ENCODE results near the gene OTOL1. TPM values are rescaled to one million over a fixed set of nuclear protein-coding genes. Genes with fewer than 3 reads are reported as not detected.
"Not testable (repeated sequence)": the region's sequence is repeated elsewhere in the genome, so short reads cannot be mapped to it uniquely, and the experiment has no call there.

OTOL1 gene
- not detected for total RNA-seq

DNA sequence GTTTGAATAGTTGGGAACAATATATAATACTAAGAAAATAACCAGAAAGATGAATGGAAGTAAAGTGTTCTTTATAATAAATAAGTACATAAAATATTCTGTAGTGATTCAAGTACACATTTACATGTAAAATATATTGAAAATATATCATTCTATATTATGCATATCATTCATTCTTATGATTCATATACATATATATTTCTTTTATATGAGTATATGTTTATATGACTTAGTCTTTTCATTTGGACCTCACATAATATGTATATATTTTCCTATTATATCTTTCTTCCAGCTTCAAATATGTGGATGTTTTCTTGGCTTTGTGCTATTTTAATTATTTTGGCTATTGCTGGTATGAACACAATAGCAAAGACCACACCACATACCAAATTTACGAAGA, at the start of gene OTOL1:
OTOL1 (plus strand) TSS at position 301 of the 400 bp plus-strand sequence; CDS start at position 301, 0 bp downstream.
- DNase-seq = no peak

DNA sequence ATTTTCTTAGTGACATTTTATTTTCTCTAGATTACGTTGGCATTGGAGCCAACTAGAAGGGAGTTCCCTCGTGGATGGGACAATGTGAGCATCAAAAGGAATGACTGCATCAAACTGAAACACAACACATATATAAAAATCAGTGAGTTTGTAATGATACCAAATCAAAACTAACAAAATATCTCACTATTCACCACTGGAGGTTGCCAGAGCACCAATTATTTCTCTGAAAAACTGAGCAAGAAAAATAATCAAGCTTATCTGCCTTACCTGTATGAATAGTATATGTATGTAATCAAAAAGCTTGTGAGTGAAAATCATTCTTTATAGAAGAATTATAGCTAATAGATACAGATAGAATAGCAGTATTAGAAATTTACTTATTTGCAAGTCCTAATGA, 46.8 kb upstream of the OTOL1 start:
- DNase-seq = no peak

DNA sequence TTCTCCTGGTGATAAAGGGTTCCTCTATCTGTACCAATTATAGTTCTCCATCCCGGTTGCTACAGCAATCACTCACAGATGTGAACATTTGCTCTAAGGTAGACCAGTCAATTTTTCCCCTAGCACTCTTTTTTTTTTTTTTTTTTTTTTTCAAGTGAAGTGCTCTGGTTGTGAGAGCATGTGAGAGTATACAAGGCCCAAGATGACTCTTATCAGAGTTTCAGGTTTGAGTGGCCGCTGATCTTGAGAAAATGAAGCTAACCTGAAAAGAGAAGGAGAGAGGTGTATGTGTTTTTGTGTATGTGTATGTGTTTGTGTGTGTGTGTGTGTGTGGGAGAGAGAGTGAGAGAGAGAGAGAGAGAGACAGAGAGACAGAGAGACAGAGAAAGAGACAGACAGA, 44.4 kb upstream of the OTOL1 start:
- no peak for DNase-seq

DNA sequence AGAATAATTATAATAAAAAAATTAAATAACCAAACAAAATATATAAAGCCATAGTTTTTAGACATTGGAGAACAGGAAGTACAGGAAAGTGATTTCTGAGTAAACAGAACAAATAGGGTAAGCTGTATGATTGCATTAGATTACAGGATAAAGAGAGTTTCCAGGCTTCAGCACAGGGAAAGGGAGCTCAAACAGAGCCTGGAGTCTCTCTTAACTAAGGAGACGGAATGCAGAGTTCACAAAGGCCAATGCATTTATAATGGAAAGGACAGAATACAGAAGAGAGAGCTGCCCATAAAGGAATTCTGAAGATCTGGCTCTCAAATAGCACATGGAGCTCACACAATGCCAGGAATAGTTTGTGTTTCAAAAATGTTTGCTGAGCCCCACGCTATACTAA, 42.0 kb upstream of the OTOL1 start:
- DNase-seq = no peak

DNA sequence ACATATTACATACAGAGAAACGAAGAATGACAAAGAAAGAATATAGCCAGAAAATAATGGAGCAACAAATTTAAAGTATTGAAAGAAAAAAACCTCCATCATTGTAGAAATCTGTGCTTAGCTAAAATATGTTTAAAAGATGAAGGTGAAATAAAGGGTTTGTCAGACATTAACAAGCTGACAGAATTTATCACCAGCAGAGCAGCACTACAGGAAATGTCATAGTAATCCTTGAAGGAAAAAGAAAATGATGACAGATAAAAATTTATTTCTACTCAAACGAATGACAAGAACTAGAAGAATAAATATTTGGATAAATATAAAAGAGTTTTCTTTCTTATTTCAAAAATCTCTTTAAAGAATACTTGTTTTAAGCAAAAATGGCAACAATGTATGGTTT, 40.6 kb upstream of the OTOL1 start:
- no peak for DNase-seq

DNA sequence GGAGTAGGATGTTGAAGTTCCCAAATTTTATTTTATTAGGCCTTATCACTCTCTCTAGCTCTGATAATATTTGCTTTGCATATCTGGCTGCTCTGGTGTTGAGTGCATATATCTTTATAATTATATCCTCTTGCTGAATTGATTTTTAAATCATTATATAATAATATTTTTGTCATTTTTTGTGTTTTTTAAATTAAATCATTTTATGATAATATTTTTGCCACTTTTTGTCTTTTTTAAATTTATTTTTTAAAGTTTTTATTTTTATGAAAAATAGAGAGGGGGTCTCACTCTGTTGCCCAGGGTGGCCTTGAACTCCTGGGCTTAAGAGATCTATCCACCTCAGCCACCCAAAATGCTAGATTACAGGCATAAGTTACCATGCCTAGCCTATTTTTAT, 34.5 kb upstream of the OTOL1 start:
- DNase-seq = no peak

DNA sequence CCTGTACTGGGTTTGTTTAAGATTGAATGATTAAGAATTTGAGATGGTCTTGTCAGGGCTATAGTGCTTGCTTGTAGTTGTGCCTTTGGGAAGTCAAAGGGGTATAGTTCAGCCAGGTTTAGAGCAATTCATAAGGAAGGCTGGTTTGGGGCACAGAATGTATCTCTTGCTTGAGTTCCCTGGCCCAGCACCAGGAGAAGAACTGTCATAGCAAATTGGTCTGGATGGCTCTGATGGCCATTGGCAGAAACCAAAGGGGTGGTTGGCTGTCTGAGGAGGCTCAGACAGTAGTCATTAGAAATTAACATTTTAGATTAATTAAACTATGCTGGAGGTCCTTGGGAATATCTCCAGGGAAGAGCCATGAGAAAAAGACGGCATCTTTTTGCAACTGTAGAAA, 25.4 kb upstream of the OTOL1 start:
- DNase-seq = no peak

DNA sequence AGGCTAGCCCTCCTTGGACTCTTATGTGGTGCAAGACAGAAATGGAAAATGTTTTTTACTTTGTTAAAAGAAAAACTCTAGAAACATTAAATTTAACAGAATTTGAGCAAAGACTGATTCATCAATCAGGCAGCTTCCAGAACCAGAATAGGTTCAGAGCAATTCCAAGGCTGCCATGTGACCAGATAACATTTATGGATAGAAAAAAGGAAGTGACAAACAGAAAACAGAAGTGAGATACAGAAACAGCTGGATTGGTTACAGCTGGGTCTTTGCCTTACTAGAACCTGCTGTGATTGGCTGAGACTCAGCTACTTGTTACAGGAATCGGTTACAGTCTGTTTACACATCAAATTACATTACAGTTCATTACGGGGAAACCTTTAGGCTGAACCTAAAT, 22.5 kb upstream of the OTOL1 start:
- no peak for DNase-seq

DNA sequence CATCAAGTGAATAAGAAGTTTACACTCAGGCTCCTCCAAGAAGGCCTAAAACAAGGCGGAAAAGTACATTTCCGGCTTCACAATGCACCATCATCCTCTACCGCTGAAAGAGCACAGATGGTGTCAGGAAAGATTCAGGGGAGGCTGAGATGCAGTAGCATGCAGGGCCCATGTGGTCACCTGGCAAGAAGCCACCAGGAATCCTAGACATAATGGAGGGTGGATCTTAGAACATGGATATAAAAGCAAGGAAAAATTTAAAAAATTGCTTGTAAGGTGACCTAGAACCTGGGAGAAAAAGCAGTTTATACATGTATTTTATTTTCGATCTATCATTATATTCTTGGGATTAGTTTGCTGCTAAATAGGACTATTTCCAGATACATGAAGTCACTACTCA, 21.9 kb upstream of the OTOL1 start:
- DNase-seq = no peak

DNA sequence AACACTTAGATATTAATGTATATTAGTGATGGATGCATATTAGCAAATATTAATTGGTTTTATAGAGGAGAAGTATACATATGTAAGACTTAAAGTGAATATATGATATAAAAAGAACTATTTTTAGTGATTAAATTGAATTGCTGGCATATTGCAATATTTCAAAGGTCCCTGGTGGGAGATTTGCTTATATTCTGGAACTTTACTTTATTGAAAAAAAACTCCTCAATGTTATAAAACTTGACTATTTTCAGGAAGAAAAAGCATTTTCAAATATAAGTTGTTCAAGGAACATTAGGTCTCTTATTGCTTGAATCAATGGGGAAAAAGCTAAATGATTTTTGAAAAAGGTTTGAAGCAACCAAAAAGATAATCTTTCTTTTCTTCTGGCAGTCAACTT, 21.4 kb upstream of the OTOL1 start:
- no peak for DNase-seq

DNA sequence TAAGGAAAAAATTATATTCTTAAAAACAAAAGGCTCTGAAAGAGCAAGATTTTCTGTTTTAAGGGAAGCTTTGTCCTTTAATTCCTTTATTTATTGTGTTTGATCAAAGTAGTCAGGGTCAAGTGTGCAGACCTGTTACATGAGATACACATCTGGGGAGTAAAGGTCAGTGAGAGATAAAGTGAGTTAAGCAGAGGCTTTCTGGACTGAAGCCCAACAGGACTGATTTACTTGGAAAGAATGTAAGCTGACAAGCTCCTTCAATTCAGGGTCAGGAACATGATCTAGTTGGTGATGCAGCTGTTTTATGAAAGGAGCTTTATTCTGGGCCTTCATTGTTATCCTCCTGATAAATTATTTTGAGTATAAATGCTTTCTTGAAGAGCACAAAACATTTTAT, 20.7 kb upstream of the OTOL1 start:
- no peak for DNase-seq

DNA sequence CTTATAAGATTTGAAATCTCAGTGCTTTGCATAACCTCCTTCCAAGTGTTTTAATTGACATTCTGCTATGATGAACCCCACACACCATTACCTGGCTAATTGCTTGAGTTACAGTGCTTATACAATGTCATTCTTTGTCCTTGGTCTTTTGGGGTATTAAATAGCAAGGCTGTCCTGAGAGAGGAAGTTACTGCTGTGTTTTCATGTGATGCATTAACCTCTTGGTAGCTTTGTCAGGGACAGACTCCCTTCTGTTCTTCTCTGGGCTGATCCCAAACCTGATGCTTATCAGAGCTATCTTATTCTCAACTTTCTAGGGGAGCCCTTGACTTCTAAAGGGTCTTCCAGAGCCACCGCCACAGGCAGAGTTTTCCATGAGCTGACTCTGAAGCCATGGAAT, 12.4 kb upstream of the OTOL1 start:
- DNase-seq = no peak

DNA sequence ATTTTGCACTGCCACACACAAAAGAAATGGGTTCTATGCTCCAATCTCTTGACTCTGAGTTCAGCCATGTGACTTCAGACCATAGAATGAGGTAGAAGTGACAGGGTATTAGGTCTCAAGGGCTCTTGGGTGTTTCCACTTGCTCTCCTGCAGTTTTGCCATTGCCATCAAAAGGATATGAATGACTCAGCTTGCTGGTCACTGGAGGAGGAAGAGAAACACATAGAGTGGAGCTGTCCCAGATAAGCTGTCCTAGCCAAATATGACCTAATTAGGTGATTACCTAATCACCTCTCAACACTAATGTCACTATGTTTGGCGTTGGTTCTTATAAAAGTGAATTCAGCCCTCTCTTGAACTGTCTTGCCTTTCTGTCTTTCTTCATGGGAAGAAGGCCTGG, 8.3 kb upstream of the OTOL1 start:
- not testable (repeated sequence) for DNase-seq

DNA sequence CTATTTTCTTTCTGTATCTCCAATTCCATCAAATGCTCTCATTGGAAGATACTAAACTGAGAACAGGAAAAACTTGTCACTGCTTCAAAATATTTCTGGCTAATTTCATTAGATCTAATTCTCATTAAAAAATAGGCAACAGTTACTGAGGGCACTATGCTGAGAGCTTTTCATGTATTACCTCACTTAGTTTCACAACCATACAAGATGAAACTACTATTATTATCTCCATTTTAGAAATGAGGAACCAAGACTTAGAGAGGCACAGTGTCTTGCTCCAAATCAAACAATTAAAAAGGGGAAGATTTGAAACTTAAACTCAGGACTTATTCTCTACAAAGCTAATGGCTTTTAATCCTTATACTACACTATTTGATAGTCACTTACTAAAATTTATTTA, 7.2 kb upstream of the OTOL1 start:
- DNase-seq = no peak

DNA sequence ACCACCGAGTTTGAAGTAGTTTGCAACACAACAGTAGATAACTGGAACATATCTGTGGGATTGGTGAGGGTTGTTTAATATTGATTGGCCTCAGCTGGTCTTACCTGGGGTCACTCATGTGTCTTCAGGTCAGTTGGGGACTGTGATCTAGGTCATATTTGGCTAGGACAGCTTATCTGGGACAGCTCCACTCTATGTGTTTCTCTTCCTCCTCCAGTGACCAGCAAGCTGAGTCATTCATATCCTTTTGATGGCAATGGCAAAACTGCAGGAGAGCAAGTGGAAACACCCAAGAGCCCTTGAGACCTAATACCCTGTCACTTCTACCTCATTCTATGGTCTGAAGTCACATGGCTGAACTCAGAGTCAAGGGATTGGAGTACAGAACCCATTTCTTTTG, 5.8 kb upstream of the OTOL1 start:
- not testable (repeated sequence) for DNase-seq

DNA sequence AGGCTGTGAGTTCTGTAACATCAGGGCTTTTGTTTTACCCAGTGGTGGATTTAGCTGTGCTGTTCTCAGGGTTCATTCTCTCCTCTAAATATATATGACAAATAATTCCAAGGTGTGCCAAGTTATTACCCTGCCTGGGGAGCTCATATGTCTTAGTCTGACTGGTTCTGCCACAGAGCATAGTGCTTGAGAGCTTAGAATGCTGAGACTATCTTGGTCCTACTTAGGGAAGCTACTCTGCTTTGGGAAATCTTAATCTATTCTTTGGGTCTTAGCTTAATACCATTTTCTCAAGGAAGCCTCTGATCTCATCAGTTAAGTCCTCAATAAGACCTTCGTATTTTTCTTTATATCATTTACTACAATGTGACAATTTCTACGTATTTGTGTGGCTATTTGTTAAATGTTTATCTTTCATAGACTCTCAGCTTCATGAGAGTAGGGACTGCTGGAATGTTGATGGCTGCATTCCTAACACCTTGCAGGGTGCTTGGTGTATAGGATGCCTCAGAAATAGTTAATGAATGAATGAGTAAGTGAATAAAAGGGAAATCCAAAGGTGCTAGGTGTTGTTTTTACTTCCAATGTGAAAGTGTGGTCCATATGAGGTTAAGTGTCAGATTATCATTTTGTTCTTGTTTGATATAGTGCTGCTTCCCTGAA, 1.8 kb downstream of the OTOL1 start:
- DNase-seq = no peak

DNA sequence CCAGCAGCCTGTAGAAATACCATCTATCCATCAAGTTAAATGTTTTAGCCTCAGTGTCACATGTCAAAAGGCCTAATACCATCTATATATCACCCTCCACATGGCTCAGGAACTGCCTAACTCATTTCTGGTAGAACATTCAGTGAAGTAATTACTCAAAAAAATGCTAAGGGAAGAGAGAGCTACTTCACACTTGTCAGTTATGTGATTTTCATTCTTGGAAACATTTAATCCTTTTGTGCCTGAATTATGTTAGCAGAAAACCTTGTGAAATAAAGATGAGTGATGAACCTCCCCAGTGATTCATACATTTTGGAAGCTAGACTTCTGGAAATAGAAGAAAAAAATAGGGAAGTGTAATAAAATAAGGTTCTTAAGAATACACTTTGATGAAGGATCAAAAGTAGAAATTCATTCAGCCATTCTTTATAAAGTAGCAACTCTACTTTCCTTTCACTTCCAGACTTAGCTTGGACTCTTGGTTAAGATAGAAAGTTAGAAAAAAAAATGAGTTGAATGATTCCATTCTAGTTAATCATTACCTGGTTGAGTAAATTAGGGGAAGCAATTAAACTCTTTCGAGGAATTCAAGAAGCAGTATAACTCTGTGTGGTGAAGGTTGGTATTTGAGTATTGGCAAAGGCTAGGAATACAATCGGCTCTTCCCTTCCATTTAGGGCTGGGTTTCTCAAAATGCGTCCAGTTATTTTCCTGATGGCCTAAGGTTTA, 3.6 kb downstream of the OTOL1 start:
- no peak for DNase-seq

DNA sequence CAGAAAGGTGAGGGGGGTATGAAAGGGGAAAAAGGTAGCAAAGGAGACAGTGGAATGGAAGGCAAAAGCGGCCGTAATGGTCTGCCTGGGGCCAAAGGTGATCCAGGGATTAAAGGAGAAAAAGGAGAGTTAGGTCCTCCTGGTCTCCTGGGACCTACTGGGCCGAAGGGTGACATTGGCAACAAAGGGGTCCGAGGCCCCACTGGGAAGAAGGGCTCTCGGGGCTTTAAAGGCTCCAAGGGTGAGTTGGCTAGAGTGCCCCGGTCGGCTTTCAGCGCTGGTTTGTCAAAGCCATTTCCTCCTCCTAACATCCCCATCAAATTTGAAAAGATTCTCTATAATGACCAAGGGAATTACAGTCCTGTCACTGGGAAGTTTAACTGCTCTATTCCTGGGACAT, 6.7 kb downstream of the OTOL1 start:
- no peak for DNase-seq

DNA sequence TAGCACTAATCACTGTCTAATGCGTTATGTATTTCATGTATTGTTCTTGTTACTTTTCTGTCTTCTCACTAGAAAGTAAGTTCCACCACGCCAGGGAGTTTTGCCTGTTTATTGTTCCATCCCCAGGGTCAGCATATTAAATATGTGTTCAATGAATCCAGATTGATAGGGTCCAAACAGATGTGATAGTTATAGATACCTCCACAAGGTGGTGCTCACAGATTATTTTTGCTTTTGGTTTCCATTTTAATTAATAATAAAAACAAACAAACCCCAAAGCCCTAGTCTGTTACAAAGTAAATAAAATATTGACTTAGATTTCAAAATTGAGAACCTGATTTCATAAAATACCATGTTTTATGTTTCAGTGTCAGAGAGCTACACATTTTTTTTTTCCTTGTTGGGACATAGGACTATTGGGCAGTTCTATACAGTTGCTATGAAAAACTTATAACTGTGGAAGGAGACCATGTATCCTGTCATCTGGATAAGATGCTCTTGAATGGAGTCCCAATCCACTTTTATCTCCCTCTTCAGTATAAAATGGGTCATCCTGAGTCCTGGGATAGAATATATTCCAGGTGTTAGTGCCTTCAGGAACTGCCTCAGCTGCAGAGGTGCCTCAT, 12.4 kb downstream of the OTOL1 start:
- peak; percentile 2 for DNase-seq

DNA sequence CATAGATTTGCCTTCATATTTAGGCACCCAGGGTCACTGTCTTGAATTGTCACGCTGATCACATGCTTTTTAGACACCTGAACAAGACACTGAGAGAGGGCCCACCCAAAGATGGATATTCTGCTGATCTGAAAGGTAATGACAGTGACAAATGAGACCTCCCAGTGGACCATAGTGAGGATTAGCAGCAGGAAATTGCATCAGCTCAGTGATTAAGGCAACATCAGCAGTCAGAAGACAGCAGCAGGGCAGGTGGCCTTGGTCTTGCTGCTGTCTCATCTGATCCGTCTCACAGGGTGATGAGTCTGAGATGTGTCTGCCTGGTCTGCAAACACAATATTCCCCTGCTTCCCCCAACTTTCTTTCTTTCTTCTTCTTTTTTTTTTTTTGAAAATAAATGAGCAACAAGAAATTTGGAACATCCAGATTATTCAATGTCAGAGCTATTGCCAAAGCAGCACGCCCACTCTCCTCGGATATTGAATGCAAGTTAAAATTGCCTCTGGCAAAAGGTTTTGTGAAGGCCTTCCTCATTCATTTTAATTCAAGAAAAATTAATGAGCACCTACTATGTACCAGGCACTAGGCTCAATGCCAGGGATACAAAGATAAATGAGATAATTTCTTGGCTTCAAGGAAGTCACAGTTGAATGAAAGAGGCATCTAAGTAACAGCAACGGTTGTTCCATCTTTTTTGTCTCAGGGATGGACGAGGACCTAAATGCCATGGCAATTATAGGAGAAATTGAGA, 14.1 kb downstream of the OTOL1 start:
- no peak for DNase-seq

DNA sequence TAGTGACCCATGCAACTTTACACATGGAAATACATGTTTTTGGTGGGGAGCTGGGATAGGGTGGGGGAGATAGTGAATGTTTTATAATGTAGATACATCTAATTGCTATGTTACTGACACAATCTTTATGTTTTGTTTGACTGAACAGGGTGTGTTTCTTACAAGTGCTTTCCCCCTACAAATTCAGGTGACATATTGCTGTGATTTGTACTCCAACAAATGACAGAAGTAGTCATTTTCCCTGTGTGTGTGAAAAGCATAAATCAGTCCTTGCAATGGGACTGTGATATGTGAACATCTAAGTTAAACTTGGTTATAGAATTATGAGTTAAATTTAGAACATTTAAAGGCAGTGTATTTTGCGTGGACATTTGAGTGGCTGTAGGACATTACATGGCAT, 27.3 kb downstream of the OTOL1 start:
- DNase-seq = no peak

DNA sequence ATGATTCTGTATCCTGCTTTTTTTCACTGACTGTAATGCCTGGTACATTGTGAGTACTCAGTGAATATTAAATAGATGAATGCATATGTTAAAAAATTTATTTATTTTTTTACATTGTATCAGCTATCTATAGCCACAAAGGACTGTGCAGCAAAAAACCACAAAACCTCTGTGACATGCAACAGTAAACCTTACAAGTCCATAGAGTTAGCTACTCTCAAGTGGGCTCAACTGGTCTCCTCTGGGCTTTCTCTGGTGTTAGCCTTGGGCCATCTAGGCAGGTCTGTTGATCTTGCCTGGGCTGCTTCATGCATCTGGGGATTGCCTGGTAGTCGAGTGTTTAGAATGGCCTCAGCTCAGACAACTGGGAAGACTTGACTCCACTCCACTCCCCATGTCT, 35.3 kb downstream of the OTOL1 start:
- DNase-seq = no peak

DNA sequence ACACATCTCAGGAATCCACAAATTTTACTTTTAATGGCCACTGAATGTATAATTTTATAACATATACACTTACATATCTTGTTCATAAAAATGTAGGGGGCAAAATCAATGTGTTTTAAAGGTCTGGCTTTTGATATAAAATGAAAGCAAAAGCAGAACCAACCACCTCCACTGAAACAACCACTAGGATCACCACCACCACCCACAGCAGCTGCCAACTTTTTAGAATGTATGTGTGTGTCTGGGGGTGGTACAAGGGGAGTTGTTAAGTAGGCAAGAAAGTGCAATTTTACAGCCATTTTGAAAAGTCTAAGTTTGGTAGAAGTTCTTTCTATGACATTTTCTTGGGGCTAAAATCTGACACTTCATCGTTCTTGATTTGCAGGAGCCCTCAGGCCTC, 44.0 kb downstream of the OTOL1 start:
- no peak for DNase-seq

Data from skin of body (tissue), 2 donors.